Measurements from ENCODE around the gene POC1B.
"Not testable (repeated sequence)": the region's sequence is repeated elsewhere in the genome, so short reads cannot be mapped to it uniquely, and the experiment has no call there.

Gene POC1B

GRCh38 chr12:89459279-89459678, 66.6 kb downstream of the POC1B start:
- not testable (repeated sequence) for DNase-seq

- no peak for DNase-seq
These were observed 69.3 kb downstream of the POC1B start for GRCh38 chr12:89456565-89456964.

- DNase-seq: no peak
These were observed 71.6 kb downstream of the POC1B start for GRCh38 chr12:89454080-89454848.

GRCh38 chr12:89453121-89453978, 72.5 kb downstream of the POC1B start:
- DNase-seq: no peak

GRCh38 chr12:89451841-89452251, 74.0 kb downstream of the POC1B start:
- no peak for DNase-seq

- no peak for DNase-seq
These were observed 74.9 kb downstream of the POC1B start for GRCh38 chr12:89450907-89451306.

GRCh38 chr12:89448951-89449371, 76.9 kb downstream of the POC1B start:
- DNase-seq: no peak

- no peak for DNase-seq
These were observed 77.3 kb downstream of the POC1B start for GRCh38 chr12:89448526-89448925.

- no peak for DNase-seq
These were observed 85.9 kb downstream of the POC1B start for GRCh38 chr12:89439941-89440340.

- DNase-seq: no peak
These were observed 88.6 kb downstream of the POC1B start for GRCh38 chr12:89437231-89437630.

GRCh38 chr12:89436062-89436461, 89.8 kb downstream of the POC1B start:
- no peak for DNase-seq

- DNase-seq: no peak
These were observed 92.2 kb downstream of the POC1B start for GRCh38 chr12:89433634-89434033.

- no peak for DNase-seq
These were observed 93.5 kb downstream of the POC1B start for GRCh38 chr12:89432396-89432795.

- DNase-seq: no peak
These were observed 96.3 kb downstream of the POC1B start for GRCh38 chr12:89429528-89429927.

GRCh38 chr12:89427508-89428156, 98.2 kb downstream of the POC1B start:
- no peak for DNase-seq

- no peak for DNase-seq
These were observed 101.0 kb downstream of the POC1B start for GRCh38 chr12:89424846-89425245.

- no peak for DNase-seq
These were observed 101.5 kb downstream of the POC1B start for GRCh38 chr12:89424389-89424788.

- DNase-seq: no peak
These were observed 104.6 kb downstream of the POC1B start for GRCh38 chr12:89421092-89421835.

- no peak for DNase-seq
These were observed 107.5 kb downstream of the POC1B start for GRCh38 chr12:89418228-89418910.

GRCh38 chr12:89417246-89417977, 108.4 kb downstream of the POC1B start:
- DNase-seq: no peak

- DNase-seq: no peak
These were observed 109.6 kb downstream of the POC1B start for GRCh38 chr12:89416049-89416792.

All from DMS153 (cell line).